Activated T-cell treated with anti-CD3 and anti-CD28 coated beads for 1 hour (primary cell): ENCODE results near the gene CRISPLD2.
A peak's percentile ranks its signal among the peaks of the same experiment; 100 is the strongest.

ENCODE experiments used
- DNase-seq: peaks from one replicate; pipeline ENCODE4 v3.0.0-alpha.2; 2020; ENCODE audit warnings: low read depth

The CRISPLD2 gene

DNA sequence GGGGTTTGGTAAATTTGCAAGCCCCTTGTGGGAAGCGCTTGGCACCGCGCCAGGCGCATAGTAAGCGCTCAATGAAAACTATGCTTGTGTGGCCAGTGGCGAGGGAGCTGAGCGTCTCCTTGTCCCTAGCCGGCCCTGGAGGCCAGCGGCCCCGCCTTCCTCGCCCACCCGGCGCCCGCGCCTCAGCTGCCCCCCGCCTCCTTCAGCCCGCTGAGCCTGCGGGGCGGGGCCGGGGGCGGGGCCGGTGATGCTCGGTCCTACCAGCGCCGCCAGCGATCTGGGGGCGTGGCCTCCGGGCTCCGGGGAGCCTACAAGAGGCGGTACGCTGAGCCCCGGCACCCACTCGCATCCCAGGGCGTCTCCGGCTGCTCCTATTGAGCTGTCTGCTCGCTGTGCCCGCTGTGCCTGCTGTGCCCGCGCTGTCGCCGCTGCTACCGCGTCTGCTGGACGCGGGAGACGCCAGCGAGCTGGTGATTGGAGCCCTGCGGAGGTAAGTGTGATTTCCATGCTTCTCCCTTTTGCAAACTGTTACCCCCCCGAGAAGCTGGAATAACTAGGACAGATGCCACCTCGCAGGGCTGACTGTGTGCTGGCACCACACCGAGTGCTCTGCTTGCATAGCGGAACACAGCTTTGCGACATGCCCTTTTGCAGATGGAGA is at the start of gene CRISPLD2:
Gene CRISPLD2 (plus strand): TSS at position 342 of the 661 bp plus-strand sequence. CDS start 18,511 bp downstream, outside the sequence.
- peak; percentile 86 for DNase-seq

DNA sequence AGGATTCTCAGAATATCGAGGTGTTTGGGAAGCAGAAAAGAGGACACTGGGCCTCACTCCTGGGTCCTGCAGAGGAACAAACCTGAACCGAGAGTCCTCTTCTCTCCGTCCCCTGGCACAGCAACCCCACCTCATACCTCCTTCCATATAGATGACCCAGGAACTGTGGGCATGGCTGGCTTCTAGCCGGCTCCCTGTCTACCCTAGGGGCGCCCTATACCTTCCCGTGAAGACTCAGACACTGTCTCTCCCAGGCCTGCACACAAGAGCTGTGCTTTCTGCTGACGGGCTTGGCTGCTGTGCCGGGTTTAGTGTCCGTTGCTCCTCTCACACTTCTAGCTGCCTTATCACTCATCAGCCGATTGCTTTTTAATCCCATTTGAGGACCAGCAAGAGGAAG is 46.5 kb upstream of the CRISPLD2 start:
- no peak for DNase-seq

GRCh38 chr16:84774810-84775209 is 45.0 kb upstream of the CRISPLD2 start:
- no peak for DNase-seq

GRCh38 chr16:84775262-84775810 is 44.4 kb upstream of the CRISPLD2 start:
- no peak for DNase-seq

- DNase-seq: no peak
These were observed 42.4 kb upstream of the CRISPLD2 start for GRCh38 chr16:84777435-84777834.

- DNase-seq: no peak
These were observed 41.1 kb upstream of the CRISPLD2 start for GRCh38 chr16:84778720-84779119.

GRCh38 chr16:84780063-84780462 is 39.7 kb upstream of the CRISPLD2 start:
- DNase-seq: no peak

GRCh38 chr16:84780544-84781376 is 39.0 kb upstream of the CRISPLD2 start:
- DNase-seq: no peak

GRCh38 chr16:84782846-84783245 is 36.9 kb upstream of the CRISPLD2 start:
- no peak for DNase-seq

- no peak for DNase-seq
These were observed 33.8 kb upstream of the CRISPLD2 start for GRCh38 chr16:84785843-84786581.

GRCh38 chr16:84786605-84787262 is 33.1 kb upstream of the CRISPLD2 start:
- DNase-seq: no peak

GRCh38 chr16:84787263-84787622 is 32.5 kb upstream of the CRISPLD2 start:
- DNase-seq: no peak

GRCh38 chr16:84788920-84789391 is 30.8 kb upstream of the CRISPLD2 start:
- DNase-seq: no peak

DNA sequence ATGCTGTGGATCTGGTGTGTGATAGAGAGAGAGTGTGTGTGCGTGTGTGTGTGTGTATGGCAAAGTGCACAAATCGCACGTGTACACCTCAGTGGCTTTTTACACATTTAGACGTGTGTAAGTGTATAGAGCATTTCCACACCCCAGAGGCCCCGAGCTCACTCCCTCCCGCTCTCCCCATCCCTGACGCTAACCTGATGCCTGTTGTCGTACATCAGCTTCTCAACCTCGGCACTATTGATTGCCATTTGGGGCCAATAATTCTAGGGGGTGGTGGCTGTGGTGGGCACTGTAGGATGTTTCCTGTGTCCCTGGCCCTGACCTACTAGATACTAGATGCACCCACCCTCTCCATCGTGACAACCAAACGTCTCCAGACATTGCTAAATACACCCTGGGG is 30.4 kb upstream of the CRISPLD2 start:
- DNase-seq: no peak

DNA sequence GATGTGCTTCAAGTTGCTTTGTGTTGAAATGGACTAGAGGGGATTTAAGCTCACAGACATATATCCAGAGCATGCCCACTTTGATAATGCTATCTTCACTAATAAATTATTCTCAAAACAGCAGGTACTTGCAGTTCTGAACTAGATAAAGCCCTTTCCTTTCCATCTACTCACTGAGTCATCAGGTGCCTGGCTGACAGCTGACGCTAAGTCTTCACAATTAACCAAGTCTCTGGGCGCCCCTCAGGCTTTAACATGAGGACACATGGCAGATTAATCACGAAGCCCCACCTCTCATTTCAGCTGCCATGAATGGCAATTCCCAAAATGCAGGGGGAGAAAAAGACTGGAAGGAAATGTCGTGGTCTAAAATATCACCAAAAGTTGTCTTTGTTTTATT is 29.5 kb upstream of the CRISPLD2 start:
- DNase-seq: no peak

DNA sequence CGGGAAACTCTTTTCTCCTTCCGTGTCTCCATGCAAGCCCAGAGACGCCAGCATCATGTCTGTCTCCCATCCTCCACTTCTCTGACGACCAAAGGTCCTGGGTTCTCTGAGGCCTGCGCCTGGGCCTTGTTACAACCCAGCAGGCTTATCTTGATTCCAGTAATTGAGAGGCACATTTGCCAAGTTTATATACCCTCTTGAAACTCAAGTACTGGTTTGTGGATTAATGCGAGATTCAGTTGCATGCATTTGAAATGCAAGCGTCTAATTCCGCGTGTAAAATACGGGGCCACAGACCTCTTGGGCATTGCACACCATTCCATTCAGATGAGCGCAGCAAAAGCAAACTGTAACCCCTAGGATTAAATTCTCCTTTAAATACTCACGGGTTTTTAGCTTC is 28.7 kb upstream of the CRISPLD2 start:
- DNase-seq: no peak

GRCh38 chr16:84791501-84791900 is 28.3 kb upstream of the CRISPLD2 start:
- no peak for DNase-seq

- DNase-seq: no peak
These were observed 25.6 kb upstream of the CRISPLD2 start for GRCh38 chr16:84794186-84794585.

- no peak for DNase-seq
These were observed 25.2 kb upstream of the CRISPLD2 start for GRCh38 chr16:84794626-84795025.

- DNase-seq: no peak
These were observed 24.3 kb upstream of the CRISPLD2 start for GRCh38 chr16:84795329-84796053.
